ENCODE data around the gene GABPB1. TPM values are rescaled to one million over a fixed set of nuclear protein-coding genes. Genes with fewer than 3 reads are reported as not detected.
A peak's percentile ranks its signal among the peaks of the same experiment; 100 is the strongest.

Gene GABPB1
- total and polyA plus RNA-seq, 2 of the 13 experiments (the other 11 are each of a cell fraction or from before 2014, with no cell fraction given): 17.5 to 39.5 TPM

DNA sequence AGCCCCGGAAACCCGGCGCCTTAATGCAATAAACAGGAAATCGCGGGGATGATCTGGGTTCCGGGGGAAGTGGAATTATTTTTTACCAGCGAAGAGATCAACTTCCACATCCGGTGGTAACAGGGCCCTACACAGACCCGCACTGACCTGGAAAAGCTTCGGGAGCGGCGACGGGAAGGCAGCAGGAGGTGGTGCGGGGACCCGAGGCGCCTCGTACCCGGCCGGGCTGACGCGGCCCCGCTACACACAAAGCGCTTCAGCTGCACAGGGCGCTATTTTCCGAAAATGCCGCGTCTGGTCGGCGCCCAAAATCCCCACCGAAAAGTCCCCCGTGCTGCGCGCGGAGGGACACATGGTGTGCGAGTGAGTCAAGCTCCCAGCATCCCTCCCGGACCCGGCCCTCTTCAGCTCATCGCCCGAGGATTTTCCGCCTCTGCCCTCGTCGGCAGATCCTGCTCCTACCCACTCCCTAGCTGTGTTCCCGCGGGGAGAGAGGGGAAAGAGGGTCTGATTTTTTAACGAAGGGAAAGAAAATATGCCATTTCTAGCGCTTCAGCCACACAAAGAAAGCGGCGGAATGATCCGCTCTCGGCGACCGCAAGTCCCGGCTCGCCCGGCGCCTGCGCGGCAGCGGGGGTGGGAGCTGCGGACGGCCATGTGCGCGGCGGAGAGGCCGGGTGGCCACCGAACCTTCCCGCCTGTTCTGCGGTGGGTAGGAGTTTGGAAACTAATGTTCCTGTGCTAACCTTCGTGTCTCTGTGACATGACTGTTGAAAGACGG, at the start of gene GABPB1 (continued):
- TF ChIP-seq, protein P1, sequence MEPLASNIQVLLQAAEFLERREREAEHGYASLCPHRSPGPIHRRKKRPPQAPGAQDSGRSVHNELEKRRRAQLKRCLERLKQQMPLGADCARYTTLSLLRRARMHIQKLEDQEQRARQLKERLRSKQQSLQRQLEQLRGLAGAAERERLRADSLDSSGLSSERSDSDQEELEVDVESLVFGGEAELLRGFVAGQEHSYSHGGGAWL (CRISPR knock-in tag; IDR thresholded peaks at IDR 0.05): peak; percentile 93
- TF ChIP-seq ZFY (CRISPR knock-in tag; IDR thresholded peaks at IDR 0.05): peak; percentile 91
- no peak; the same call in 1 of the 2 replicates for TF ChIP-seq PAX8 (CRISPR knock-in tag; IDR thresholded peaks at IDR 0.05; ENCODE audit: borderline replicate concordance)
- peak; percentile 81; the same call in 1 of the 2 replicates for TF ChIP-seq ZNF776 (CRISPR knock-in tag; IDR thresholded peaks at IDR 0.05)
- TF ChIP-seq ZNF296 (CRISPR knock-in tag; conservative IDR thresholded peaks at IDR 0.05): peak; percentile 84; the same call in 1 of the 2 replicates
- TF ChIP-seq, protein P2, sequence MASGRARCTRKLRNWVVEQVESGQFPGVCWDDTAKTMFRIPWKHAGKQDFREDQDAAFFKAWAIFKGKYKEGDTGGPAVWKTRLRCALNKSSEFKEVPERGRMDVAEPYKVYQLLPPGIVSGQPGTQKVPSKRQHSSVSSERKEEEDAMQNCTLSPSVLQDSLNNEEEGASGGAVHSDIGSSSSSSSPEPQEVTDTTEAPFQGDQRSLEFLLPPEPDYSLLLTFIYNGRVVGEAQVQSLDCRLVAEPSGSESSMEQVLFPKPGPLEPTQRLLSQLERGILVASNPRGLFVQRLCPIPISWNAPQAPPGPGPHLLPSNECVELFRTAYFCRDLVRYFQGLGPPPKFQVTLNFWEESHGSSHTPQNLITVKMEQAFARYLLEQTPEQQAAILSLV (CRISPR knock-in tag; IDR thresholded peaks at IDR 0.05; ENCODE audit: borderline replicate concordance): peak; percentile 40; the same call in 1 of the 2 replicates
- no peak for TF ChIP-seq ZNF432 (CRISPR knock-in tag; IDR thresholded peaks at IDR 0.05; ENCODE audit: borderline replicate concordance)
- peak; percentile 75; the same call in 1 of the 2 replicates for TF ChIP-seq ZNF619 (CRISPR knock-in tag; IDR thresholded peaks at IDR 0.05)
- no peak for TF ChIP-seq RFX5 (IDR thresholded peaks at IDR 0.05; ENCODE audit: low read depth, low read length)
- peak; percentile 16; the same call in 1 of the 2 replicates for TF ChIP-seq SMAD3 (CRISPR knock-in tag; IDR thresholded peaks at IDR 0.05)
- TF ChIP-seq ZNF652 (CRISPR knock-in tag; IDR thresholded peaks at IDR 0.05; ENCODE audit: borderline replicate concordance, low read depth): 0 out of 2 replicates have a peak, but pooled peaks have one; percentile 12
- TF ChIP-seq TCF7L2 (IDR thresholded peaks at IDR 0.05; ENCODE audit: low read depth, low read length): no peak
- TF ChIP-seq, protein P3, sequence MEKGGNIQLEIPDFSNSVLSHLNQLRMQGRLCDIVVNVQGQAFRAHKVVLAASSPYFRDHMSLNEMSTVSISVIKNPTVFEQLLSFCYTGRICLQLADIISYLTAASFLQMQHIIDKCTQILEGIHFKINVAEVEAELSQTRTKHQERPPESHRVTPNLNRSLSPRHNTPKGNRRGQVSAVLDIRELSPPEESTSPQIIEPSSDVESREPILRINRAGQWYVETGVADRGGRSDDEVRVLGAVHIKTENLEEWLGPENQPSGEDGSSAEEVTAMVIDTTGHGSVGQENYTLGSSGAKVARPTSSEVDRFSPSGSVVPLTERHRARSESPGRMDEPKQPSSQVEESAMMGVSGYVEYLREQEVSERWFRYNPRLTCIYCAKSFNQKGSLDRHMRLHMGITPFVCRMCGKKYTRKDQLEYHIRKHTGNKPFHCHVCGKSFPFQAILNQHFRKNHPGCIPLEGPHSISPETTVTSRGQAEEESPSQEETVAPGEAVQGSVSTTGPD (CRISPR knock-in tag; IDR thresholded peaks at IDR 0.05): no peak
- TF ChIP-seq SNRNP70 (IDR thresholded peaks at IDR 0.05; ENCODE audit: low read depth, low read length): no peak
- TF ChIP-seq ZFP62 (CRISPR knock-in tag; IDR thresholded peaks at IDR 0.05): no peak
- peak; percentile 91 for TF ChIP-seq GABPB1 (CRISPR knock-in tag; IDR thresholded peaks at IDR 0.05)
- peak; percentile 47; the same call in 1 of the 2 replicates for TF ChIP-seq BHLHE40 (IDR thresholded peaks at IDR 0.05; ENCODE audit: low read length)
- TF ChIP-seq, protein P4, sequence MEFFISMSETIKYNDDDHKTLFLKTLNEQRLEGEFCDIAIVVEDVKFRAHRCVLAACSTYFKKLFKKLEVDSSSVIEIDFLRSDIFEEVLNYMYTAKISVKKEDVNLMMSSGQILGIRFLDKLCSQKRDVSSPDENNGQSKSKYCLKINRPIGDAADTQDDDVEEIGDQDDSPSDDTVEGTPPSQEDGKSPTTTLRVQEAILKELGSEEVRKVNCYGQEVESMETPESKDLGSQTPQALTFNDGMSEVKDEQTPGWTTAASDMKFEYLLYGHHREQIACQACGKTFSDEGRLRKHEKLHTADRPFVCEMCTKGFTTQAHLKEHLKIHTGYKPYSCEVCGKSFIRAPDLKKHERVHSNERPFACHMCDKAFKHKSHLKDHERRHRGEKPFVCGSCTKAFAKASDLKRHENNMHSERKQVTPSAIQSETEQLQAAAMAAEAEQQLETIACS (CRISPR knock-in tag; IDR thresholded peaks at IDR 0.05): peak; percentile 11; the same call in 1 of the 2 replicates
- TF ChIP-seq ARHGAP35 (CRISPR knock-in tag; IDR thresholded peaks at IDR 0.05; ENCODE audit: borderline replicate concordance): peak; percentile 93
- TF ChIP-seq, protein P5, sequence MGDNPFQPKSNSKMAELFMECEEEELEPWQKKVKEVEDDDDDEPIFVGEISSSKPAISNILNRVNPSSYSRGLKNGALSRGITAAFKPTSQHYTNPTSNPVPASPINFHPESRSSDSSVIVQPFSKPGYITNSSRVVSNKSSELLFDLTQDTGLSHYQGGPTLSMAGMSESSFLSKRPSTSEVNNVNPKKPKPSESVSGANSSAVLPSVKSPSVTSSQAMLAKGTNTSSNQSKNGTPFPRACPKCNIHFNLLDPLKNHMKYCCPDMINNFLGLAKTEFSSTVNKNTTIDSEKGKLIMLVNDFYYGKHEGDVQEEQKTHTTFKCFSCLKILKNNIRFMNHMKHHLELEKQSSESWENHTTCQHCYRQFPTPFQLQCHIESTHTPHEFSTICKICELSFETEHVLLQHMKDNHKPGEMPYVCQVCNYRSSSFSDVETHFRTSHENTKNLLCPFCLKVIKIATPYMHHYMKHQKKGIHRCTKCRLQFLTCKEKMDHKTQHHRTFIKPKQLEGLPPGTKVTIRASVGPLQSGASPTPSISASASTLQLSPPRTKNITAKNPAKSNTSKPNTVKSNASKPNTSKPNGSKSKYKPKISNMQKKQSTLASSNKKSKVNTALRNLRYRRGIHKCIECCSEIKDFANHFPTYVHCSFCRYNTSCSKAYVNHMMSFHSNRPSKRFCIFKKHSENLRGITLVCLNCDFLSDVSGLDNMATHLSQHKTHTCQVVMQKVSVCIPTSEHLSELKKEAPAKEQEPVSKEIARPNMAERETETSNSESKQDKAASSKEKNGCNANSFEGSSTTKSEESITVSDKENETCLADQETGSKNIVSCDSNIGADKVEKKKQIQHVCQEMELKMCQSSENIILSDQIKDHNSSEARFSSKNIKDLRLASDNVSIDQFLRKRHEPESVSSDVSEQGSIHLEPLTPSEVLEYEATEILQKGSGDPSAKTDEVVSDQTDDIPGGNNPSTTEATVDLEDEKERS (CRISPR knock-in tag; IDR thresholded peaks at IDR 0.05): peak; percentile 79

All from HepG2 (cell line).